HL-60 (cell line): ENCODE measurements around the gene DPEP1.

Source experiments
- DNase-seq, 2 experiments: peaks; one replicate each; pipeline ENCODE4 v3.0.0-alpha.2; 2010 to 2020; ENCODE audit warnings: low read depth in 1 of 2, low spot score in 1 of 2
- H3K27ac ChIP-seq: fragments of 250-450 bp; sonication (Bioruptor Pico); replicated peaks from 2 replicates; pipeline ENCODE4 v1.5.1; 2020; ENCODE audit warnings: mild to moderate bottlenecking, moderate library complexity
- H3K27me3 ChIP-seq: fragments of 250-450 bp; sonication (Bioruptor Pico); 2 replicates; pipeline ENCODE4 v1.5.1; 2021; ENCODE audit warnings: mild to moderate bottlenecking, moderate library complexity; ENCODE audit not compliant: insufficient read depth, poor library complexity, severe bottlenecking
- H3K4me3 ChIP-seq: replicated peaks from 2 replicates; pipeline ENCODE4 v1.5.1; 2011; ENCODE audit warnings: mild to moderate bottlenecking, control low read depth, low read length; ENCODE audit not compliant: insufficient read depth
- GABPA ChIP-seq: IDR thresholded peaks from 2 replicates; pipeline ENCODE4 v1.6.1; 2012; ENCODE audit warnings: low read depth
- POLR2AphosphoS5 ChIP-seq: IDR thresholded peaks from 2 replicates; pipeline ENCODE4 v1.6.1; 2012; ENCODE audit warnings: low read depth
- REST ChIP-seq: IDR thresholded peaks from 2 replicates; pipeline ENCODE4 v1.6.1; 2012; ENCODE audit warnings: low read depth; ENCODE audit not compliant: insufficient replicate concordance
- SPI1 ChIP-seq: IDR thresholded peaks from 2 replicates; pipeline ENCODE4 v1.6.1; 2012; ENCODE audit warnings: low read depth, mild to moderate bottlenecking, borderline replicate concordance
- TF ChIP-seq, protein P1 (sequence below): IDR thresholded peaks from one replicate; pipeline ENCODE4 v1.5.1; 2011; ENCODE audit warnings: low read length, control low read depth, inconsistent platforms; ENCODE audit not compliant: insufficient read depth

DPEP1 gene

DNA sequence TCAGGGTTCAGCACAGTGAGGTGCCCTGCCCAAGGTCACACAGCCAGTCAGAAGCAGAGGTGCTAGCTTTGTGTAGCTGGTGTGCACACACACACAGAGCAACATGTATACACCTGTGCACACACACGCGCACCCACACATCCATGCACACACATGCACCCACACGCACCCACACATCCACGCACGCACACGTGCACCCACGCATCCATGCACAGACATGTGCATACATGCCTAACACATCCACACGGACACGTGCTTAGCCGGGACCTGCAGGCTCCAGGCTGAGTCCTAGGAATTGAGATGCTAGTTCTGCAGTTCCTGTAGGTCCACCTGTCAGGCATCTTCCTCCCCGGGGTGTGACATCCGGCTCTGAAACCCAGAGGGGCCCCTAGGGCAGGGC is 13.0 kb upstream of the DPEP1 start:
- H3K4me3 ChIP-seq, result no peak overlapping the region
- H3K27me3 ChIP-seq, result no peaks in the 10 kb centered on the region
- no peak for TF ChIP-seq POLR2AphosphoS5
- no peak for TF ChIP-seq REST
- TF ChIP-seq SPI1, result no peak
- TF ChIP-seq GABPA, result no peak
- TF ChIP-seq, protein P1, sequence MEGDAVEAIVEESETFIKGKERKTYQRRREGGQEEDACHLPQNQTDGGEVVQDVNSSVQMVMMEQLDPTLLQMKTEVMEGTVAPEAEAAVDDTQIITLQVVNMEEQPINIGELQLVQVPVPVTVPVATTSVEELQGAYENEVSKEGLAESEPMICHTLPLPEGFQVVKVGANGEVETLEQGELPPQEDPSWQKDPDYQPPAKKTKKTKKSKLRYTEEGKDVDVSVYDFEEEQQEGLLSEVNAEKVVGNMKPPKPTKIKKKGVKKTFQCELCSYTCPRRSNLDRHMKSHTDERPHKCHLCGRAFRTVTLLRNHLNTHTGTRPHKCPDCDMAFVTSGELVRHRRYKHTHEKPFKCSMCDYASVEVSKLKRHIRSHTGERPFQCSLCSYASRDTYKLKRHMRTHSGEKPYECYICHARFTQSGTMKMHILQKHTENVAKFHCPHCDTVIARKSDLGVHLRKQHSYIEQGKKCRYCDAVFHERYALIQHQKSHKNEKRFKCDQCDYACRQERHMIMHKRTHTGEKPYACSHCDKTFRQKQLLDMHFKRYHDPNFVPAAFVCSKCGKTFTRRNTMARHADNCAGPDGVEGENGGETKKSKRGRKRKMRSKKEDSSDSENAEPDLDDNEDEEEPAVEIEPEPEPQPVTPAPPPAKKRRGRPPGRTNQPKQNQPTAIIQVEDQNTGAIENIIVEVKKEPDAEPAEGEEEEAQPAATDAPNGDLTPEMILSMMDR, result no peak
- H3K27ac ChIP-seq, result no peak overlapping the region
- DNase-seq, result no peak

DNA sequence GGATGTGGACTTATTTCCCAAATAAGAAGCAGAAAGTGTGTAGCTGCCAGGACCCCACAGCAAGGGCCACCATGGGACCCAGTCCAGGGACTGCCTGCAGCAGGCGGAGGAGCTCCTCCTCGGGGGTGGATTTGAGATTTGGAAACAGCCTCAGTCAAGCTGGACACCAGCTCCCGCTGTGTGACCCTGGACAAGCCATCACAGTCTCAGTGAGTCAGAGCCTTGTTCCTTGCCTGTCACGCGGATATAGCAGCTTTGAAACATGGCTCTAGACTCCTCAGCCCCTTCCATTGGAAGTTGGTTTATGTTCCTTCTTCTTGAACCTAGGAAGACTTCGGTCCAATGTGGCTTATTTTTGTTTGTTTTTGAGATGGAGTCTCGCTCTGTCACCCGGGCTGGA is 12.5 kb upstream of the DPEP1 start:
- DNase-seq, result no peak
- Histone ChIP-seq H3K27ac (no peak overlapping the region), H3K4me3 (no peak overlapping the region), H3K27me3 (no peaks in the 10 kb centered on the region)
- TF ChIP-seq GABPA, result no peak

GRCh38 chr16:89601906-89602272 is 11.6 kb upstream of the DPEP1 start:
- no peak for DNase-seq
- Histone ChIP-seq H3K27me3 (no peaks in the 10 kb centered on the region), H3K27ac (no peak overlapping the region), H3K4me3 (no peak overlapping the region)
- TF ChIP-seq GABPA, result no peak
- no peak for TF ChIP-seq POLR2AphosphoS5
- no peak for TF ChIP-seq SPI1
- TF ChIP-seq REST, result no peak
- TF ChIP-seq, protein P1, result no peak

- TF ChIP-seq, protein P1, result no peak
- no peak for TF ChIP-seq POLR2AphosphoS5
- no peak for TF ChIP-seq REST
- TF ChIP-seq GABPA, result no peak
- TF ChIP-seq SPI1, result no peak
- Histone ChIP-seq H3K27me3 (no peaks in the 10 kb centered on the region), H3K27ac (no peak overlapping the region), H3K4me3 (no peak overlapping the region)
- DNase-seq, result peak in 1 of 2 experiments; percentile 8
Observed at GRCh38 chr16:89602273-89602951, 11.0 kb upstream of the DPEP1 start.
